ENCODE data around the gene S1PR1.
"Not testable (repeated sequence)": the region's sequence is repeated elsewhere in the genome, so short reads cannot be mapped to it uniquely, and the experiment has no call there.

Gene S1PR1

DNA sequence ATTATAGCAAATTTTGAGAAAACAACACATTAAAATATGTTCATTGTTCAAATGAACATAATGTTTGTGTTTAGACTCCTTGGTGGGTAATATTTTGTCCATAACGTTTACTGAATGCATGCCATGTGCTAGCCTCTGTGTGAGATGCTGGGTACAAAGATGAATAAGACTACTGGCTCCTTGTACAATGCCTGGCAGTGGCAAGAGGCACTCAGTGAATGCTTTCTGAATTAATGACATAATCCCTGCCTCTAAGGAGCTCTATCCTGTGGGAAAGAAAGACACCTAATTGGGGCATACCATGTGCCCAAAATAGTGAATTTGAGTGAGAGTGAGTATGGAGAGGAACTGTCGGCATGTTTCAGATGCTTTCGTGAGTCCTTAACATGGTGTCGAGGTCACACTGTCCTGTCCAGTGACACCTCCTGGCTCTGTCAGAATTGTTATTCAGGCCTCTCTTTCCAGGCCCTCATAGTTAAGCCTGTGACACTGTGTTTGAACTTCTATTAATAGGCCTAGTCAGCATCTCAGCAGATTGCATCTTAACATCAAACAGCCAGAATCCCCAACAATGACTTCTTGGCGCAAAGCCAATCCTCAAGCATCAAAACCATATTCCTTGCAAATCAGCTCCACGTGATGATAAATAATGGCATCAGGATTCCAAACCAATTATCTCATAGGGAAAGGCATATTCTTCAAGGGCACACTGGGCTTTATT lies 32.8 kb upstream of the S1PR1 start:
- no peaks in the 10 kb centered on the region for H3K27me3 ChIP-seq (ENCODE audit: control insufficient read depth, insufficient read depth, low read length)
- no peak overlapping the region for H3K27ac ChIP-seq (ENCODE audit: low read length)
- H3K36me3 ChIP-seq (ENCODE audit: control insufficient read depth, low read depth, low read length): no peaks in the 10 kb centered on the region
- no peaks in the 10 kb centered on the region for H3K9me3 ChIP-seq (ENCODE audit: control insufficient read depth, low read depth, low read length)
- no peak overlapping the region for H3K9ac ChIP-seq (ENCODE audit: low read length)
- no peaks in the 10 kb centered on the region for H3K4me1 ChIP-seq (ENCODE audit: control insufficient read depth, low read depth, low read length)
- no peak overlapping the region for H3K4me3 ChIP-seq (ENCODE audit: low read length)

DNA sequence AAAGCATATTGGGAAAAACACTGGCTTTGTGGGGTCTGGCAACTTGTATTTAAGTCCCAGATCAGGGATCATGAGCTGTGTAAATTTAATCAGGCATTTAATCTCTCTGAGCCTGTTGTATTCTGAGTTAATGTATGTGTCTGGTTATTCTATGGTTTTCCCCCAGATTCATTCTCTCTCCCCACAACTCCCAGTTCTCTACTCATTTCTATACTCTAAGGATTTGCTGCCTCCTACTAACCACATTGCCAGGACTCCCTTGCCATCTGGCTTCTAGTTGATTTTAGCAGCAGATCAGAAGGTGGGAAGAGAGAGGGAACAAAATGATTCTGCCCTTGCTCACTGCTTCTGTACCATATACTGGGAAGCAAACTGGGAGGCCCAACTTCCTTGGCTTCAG lies 31.4 kb upstream of the S1PR1 start:
- no peaks in the 10 kb centered on the region for H3K27me3 ChIP-seq (ENCODE audit: control insufficient read depth, insufficient read depth, low read length)
- no peaks in the 10 kb centered on the region for H3K4me1 ChIP-seq (ENCODE audit: control insufficient read depth, low read depth, low read length)

DNA sequence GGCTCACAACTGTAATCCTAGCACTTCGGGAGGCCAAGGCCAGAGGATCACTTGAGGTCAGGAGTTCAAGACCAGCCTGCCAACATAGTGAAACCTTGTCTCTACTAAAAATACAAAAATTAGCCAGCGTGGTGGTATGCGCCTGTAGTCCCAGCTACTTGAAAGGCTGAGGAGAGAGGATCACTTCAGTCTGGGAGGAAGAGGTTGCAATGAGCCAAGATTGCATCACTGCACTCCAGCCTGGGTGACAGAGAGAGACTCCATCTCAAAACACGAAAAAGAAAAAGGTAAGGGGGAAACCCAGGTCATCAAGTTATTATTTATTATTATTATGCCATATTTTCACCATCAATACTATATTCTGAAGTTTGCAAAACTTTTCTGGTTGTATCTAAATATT lies 30.7 kb upstream of the S1PR1 start:
- not testable (repeated sequence) for H3K4me1 ChIP-seq (ENCODE audit: control insufficient read depth, low read depth, low read length); H3K27me3 ChIP-seq (ENCODE audit: control insufficient read depth, insufficient read depth, low read length); H3K27ac ChIP-seq (ENCODE audit: low read length); H3K4me3 ChIP-seq (ENCODE audit: low read length); H3K9ac ChIP-seq (ENCODE audit: low read length); H3K9me3 ChIP-seq (ENCODE audit: control insufficient read depth, low read depth, low read length); H3K36me3 ChIP-seq (ENCODE audit: control insufficient read depth, low read depth, low read length)

More for the DNA sequence above, 31.4 kb upstream of the S1PR1 start:
- Histone ChIP-seq H3K27ac (ENCODE audit: low read length) (no peak overlapping the region), H3K4me3 (ENCODE audit: low read length) (no peak overlapping the region), H3K36me3 (ENCODE audit: control insufficient read depth, low read depth, low read length) (no peaks in the 10 kb centered on the region), H3K9ac (ENCODE audit: low read length) (no peak overlapping the region), H3K9me3 (ENCODE audit: control insufficient read depth, low read depth, low read length) (no peaks in the 10 kb centered on the region)

DNA sequence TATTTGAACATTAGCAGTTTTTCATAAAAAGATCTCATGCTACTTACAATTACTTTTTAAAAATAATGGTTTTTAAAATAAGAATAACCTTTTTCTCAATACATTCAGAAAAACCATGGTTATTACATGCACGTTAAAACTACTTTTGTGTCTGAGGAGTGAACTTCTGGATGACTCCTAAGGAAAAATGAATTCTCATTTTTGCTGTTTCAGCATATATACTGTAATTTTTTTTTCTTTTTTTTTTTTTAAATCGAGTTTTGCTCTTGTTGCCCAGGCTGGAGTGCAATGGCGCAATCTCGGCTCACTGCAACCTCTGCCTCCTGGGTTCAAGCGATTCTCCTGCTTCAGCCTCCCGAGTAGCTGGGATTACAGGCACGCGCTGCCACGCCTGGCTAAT lies 29.5 kb upstream of the S1PR1 start:
- not testable (repeated sequence) for H3K4me3 ChIP-seq (ENCODE audit: low read length); H3K27ac ChIP-seq (ENCODE audit: low read length); H3K4me1 ChIP-seq (ENCODE audit: control insufficient read depth, low read depth, low read length); H3K9ac ChIP-seq (ENCODE audit: low read length); H3K9me3 ChIP-seq (ENCODE audit: control insufficient read depth, low read depth, low read length); H3K27me3 ChIP-seq (ENCODE audit: control insufficient read depth, insufficient read depth, low read length); H3K36me3 ChIP-seq (ENCODE audit: control insufficient read depth, low read depth, low read length)

DNA sequence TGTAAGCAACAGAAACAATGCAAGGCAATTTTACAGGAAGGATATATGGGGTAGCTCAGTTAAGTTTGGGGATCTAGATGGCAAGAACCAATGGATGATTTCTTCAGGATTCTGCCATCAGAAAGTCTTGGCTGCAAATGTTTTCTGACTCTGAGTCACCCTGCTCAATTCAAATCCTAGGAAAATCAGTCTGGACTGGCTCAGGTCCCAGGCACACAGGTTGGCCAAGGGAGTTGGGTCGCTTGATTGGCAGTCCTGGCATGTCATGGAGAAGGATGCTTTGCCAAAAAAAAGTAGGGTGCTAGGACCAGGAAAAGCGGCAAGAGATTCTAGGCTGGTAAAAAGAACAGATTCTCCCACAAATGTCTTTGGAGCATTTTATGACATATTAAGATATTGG lies 28.9 kb upstream of the S1PR1 start:
- no peak overlapping the region for H3K9ac ChIP-seq (ENCODE audit: low read length)
- H3K4me1 ChIP-seq (ENCODE audit: control insufficient read depth, low read depth, low read length): no peaks in the 10 kb centered on the region
- H3K27me3 ChIP-seq (ENCODE audit: control insufficient read depth, insufficient read depth, low read length): no peaks in the 10 kb centered on the region
- no peak overlapping the region for H3K27ac ChIP-seq (ENCODE audit: low read length)
- no peak overlapping the region for H3K4me3 ChIP-seq (ENCODE audit: low read length)
- no peaks in the 10 kb centered on the region for H3K36me3 ChIP-seq (ENCODE audit: control insufficient read depth, low read depth, low read length)
- H3K9me3 ChIP-seq (ENCODE audit: control insufficient read depth, low read depth, low read length): no peaks in the 10 kb centered on the region

DNA sequence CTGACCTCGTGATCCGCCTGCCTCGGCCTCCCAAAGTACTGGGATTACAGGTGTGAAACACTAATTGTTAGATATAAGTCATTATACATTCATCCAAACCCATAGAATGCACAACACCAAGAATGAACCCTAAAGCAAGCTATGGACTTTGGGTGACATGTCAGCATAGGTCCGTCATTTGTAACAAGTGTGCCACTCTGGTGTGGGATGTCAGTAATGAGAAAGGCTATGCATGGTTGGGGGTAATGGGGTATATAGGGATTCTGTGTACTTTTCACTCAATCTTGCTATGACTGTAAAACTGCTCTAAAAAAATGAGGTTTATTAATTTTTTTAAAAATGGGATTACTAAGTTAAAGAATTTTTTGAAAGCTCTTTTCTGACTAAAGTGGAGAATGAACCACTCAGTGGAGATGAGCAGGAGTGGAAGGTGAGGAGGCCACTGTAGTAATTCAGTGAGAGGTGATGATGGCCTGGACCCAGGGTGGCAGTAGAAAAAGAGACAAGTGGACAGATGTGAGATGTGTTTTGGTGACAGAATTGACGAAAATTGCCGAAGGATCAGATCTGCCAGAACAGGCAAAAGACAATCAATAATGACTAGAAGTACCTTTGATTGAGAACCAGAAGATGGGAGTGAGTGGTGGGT lies 21.3 kb upstream of the S1PR1 start:
- no peaks in the 10 kb centered on the region for H3K27me3 ChIP-seq (ENCODE audit: control insufficient read depth, insufficient read depth, low read length)
- no peak overlapping the region for H3K27ac ChIP-seq (ENCODE audit: low read length)
- H3K9ac ChIP-seq (ENCODE audit: low read length): no peak overlapping the region
- no peaks in the 10 kb centered on the region for H3K4me1 ChIP-seq (ENCODE audit: control insufficient read depth, low read depth, low read length)
- no peak overlapping the region for H3K4me3 ChIP-seq (ENCODE audit: low read length)
- H3K9me3 ChIP-seq (ENCODE audit: control insufficient read depth, low read depth, low read length): no peaks in the 10 kb centered on the region
- H3K36me3 ChIP-seq (ENCODE audit: control insufficient read depth, low read depth, low read length): no peaks in the 10 kb centered on the region

DNA sequence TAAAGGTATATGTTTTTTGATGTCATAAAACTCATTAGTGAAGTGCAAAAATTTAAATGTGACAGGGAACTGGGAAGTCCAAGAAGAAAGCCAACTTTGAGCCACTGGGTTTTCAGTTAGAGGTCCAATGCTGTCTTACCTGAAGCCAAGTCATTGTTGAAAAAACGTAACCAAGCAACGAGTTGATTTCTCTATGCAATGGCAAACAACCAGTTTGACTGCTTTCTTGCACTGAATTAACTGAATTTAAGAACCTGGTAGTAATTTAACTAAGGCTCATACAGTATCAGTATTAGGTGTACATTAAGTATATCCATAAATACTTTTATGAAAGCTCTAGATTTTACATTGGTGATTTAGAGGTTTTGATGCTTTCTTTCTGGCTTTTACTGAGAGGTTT lies 20.2 kb upstream of the S1PR1 start:
- H3K27ac ChIP-seq (ENCODE audit: low read length): no peak overlapping the region
- no peak overlapping the region for H3K9ac ChIP-seq (ENCODE audit: low read length)
- H3K9me3 ChIP-seq (ENCODE audit: control insufficient read depth, low read depth, low read length): no peaks in the 10 kb centered on the region
- no peaks in the 10 kb centered on the region for H3K4me1 ChIP-seq (ENCODE audit: control insufficient read depth, low read depth, low read length)
- H3K36me3 ChIP-seq (ENCODE audit: control insufficient read depth, low read depth, low read length): no peaks in the 10 kb centered on the region
- H3K4me3 ChIP-seq (ENCODE audit: low read length): no peak overlapping the region
- H3K27me3 ChIP-seq (ENCODE audit: control insufficient read depth, insufficient read depth, low read length): no peaks in the 10 kb centered on the region

DNA sequence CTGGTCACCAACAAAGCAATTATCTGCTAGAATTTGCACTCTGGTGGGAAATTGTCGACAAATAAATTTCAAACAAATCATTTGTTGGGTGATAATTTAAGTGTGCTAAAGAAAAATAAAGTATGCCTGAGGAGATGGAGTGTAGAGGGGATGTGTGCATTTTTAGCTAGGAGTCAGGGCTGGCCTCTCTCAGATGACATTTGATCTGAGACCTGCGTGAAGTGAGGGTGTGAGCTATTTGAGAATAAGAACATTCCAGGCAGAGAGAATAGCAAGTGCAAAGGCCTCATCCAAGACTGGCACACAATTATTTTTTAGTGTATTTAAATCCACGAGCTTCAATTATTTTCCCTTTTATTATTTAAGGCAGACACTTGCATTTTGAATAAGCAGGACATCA lies 19.7 kb upstream of the S1PR1 start:
- no peak overlapping the region for H3K4me3 ChIP-seq (ENCODE audit: low read length)
- no peaks in the 10 kb centered on the region for H3K4me1 ChIP-seq (ENCODE audit: control insufficient read depth, low read depth, low read length)
- no peak overlapping the region for H3K9ac ChIP-seq (ENCODE audit: low read length)
- no peak overlapping the region for H3K27ac ChIP-seq (ENCODE audit: low read length)
- H3K36me3 ChIP-seq (ENCODE audit: control insufficient read depth, low read depth, low read length): no peaks in the 10 kb centered on the region
- H3K27me3 ChIP-seq (ENCODE audit: control insufficient read depth, insufficient read depth, low read length): no peaks in the 10 kb centered on the region
- no peaks in the 10 kb centered on the region for H3K9me3 ChIP-seq (ENCODE audit: control insufficient read depth, low read depth, low read length)

DNA sequence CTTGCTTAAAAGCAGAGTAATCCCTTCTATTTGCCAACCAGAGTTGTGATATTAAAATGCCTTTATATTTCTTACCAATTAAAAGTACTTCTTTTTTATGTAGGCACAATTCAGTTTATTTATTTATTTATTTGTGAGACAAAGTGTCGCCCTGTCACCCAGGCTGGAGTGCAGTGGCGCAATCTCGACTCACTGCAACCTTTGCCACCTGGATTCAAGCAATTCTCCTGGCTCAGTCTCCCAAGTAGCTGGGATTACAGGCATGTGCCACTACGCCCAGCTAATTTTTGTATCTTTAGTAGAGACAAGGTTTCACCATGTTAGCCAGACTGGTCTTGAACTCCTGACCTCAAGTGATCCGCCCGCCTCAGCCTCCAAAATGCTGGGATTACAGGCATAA lies 17.9 kb upstream of the S1PR1 start:
- not testable (repeated sequence) for H3K27me3 ChIP-seq (ENCODE audit: control insufficient read depth, insufficient read depth, low read length)

DNA sequence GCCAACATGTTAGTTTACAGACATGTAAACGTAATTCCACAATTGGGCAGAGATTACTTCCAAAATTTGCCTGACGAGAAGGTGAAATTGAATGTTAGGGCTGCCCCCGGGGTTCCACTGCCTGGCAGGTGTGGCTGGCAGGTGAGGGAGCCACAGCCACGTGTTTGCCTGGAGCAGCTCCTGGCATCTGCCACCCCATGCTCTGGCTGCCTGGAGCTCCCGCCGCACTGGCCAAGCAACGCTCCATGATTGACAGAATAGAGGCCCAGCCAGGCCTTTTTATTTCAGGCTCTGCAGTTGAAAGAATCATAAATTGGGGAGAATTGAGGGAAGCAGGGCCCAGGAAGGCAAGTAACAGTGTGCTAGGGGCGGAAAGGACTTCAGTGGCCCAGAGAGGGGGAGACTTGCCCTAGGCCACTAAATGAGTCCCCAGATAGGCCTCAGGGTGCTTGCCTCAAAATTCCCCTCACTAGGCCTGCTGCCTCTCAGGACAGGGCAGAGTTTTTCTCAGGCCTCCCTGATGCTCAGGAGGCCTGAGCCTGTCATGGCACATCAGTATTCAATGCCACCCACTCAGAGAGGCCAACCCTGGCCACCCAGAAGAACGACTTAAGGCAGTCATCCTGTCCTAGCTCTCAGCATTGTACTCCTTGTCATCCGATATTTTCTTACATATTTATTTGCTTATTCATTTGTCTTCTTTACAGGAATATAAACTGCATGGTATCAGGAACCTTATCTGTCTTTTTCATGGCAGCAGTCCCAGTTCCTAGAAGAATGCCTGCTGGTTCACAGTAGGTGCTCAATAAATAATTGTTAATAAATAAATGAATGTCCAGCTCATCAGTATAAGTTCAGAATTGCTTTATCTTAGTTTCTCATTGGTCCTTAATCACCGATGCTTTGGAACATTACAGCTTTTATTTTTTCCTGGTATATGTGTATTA lies 16.6 kb upstream of the S1PR1 start:
- Histone ChIP-seq H3K9ac (ENCODE audit: low read length) (no peak overlapping the region), H3K4me3 (ENCODE audit: low read length) (no peak overlapping the region), H3K36me3 (ENCODE audit: control insufficient read depth, low read depth, low read length) (no peaks in the 10 kb centered on the region), H3K27me3 (ENCODE audit: control insufficient read depth, insufficient read depth, low read length) (no peaks in the 10 kb centered on the region), H3K4me1 (ENCODE audit: control insufficient read depth, low read depth, low read length) (no peaks in the 10 kb centered on the region), H3K9me3 (ENCODE audit: control insufficient read depth, low read depth, low read length) (no peaks in the 10 kb centered on the region), H3K27ac (ENCODE audit: low read length) (no peak overlapping the region)

More for the DNA sequence above, 17.9 kb upstream of the S1PR1 start:
- H3K9ac ChIP-seq (ENCODE audit: low read length); H3K27ac ChIP-seq (ENCODE audit: low read length); H3K4me3 ChIP-seq (ENCODE audit: low read length); H3K36me3 ChIP-seq (ENCODE audit: control insufficient read depth, low read depth, low read length); H3K4me1 ChIP-seq (ENCODE audit: control insufficient read depth, low read depth, low read length); H3K9me3 ChIP-seq (ENCODE audit: control insufficient read depth, low read depth, low read length): not testable (repeated sequence)

DNA sequence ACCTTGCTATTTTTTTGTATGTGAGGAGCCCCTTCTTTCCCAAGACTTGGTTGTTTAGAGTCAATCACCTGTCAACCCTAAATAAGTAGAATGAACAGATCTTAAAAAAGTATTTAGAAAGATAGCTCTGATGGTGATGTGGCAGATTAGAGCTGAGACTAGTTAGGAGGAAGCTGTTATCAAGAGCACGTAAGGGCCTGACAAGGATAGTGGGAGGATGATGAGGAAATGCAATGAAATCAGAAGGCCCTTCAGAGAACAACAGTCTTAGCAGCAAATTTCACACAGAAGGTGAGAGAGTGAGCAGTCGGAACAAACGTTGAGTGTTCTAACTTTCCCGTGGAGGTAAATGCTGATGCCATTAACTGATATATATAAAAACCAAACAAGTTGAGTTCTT lies 15.9 kb upstream of the S1PR1 start:
- no peaks in the 10 kb centered on the region for H3K4me1 ChIP-seq (ENCODE audit: control insufficient read depth, low read depth, low read length)
- H3K9me3 ChIP-seq (ENCODE audit: control insufficient read depth, low read depth, low read length): no peaks in the 10 kb centered on the region
- no peak overlapping the region for H3K9ac ChIP-seq (ENCODE audit: low read length)
- H3K4me3 ChIP-seq (ENCODE audit: low read length): no peak overlapping the region
- no peaks in the 10 kb centered on the region for H3K36me3 ChIP-seq (ENCODE audit: control insufficient read depth, low read depth, low read length)
- H3K27ac ChIP-seq (ENCODE audit: low read length): no peak overlapping the region
- H3K27me3 ChIP-seq (ENCODE audit: control insufficient read depth, insufficient read depth, low read length): no peaks in the 10 kb centered on the region

Data from iPS-18a (cell line).